ENCODE results near the gene NFYC. TPM values are rescaled to one million over a fixed set of nuclear protein-coding genes. Genes with fewer than 3 reads are reported as not detected.

Gene NFYC
- total RNA-seq, 1 experiment from 2014 or later, result 63.3 TPM

GRCh38 chr1:40648928-40649591, 42.4 kb upstream of the NFYC start:
- H3K4me1 ChIP-seq (ENCODE audit: control insufficient read depth in 1 of 2, insufficient read depth in 2 of 2, low read length in 2 of 2), result peaks cover 13 to 62% of the 10 kb centered on the region in 2 experiments
- H3K27ac ChIP-seq (ENCODE audit: low read depth, low read length), result no peak overlapping the region
- ChIA-PET RAD21 (ENCODE audit: low non-redundant PET in 1 of 2, low total read pairs in 2 of 2, uncharacterized antibody in 2 of 2, unreplicated experiment in 2 of 2) (no interaction called here), CTCF (interaction anchor here (1.6 kb wide), 1 partner anchor 20 kb away, joined by 3 read pairs; no protein-coding TSS in a partner anchor), POLR2A (no interaction called here)
- H3K79me2 ChIP-seq (ENCODE audit: insufficient read depth, low read length), result no peaks in the 10 kb centered on the region
- H4K20me1 ChIP-seq (ENCODE audit: insufficient read depth), result no peaks in the 10 kb centered on the region
- DNase-seq (ENCODE audit: low read depth, low spot score) (no peak), ATAC-seq (no peak)
- no peaks in the 10 kb centered on the region for H3K36me3 ChIP-seq (ENCODE audit: control insufficient read depth in 1 of 2, insufficient read depth in 2 of 2, low read length in 2 of 2)
- no peaks in the 10 kb centered on the region for H3K9me3 ChIP-seq (ENCODE audit: control insufficient read depth in 1 of 2, insufficient read depth in 1 of 2, low read depth in 1 of 2, low read length in 2 of 2)
- H3K4me3 ChIP-seq (replicated peaks in 1 of 2; ENCODE audit: low read depth in 1 of 2, low read length in 2 of 2), result no peak overlapping the region
- H3K9me2 ChIP-seq (ENCODE audit: insufficient read depth), result no peaks in the 10 kb centered on the region
- intact Hi-C loops (cut with micrococcal nuclease), result no loop called here
- H2AFZ ChIP-seq (ENCODE audit: low read depth, low read length, poor library complexity, severe bottlenecking), result no peak overlapping the region
- H3K9ac ChIP-seq (ENCODE audit: low read length), result no peak overlapping the region
- H3K4me2 ChIP-seq (ENCODE audit: low read length), result no peak overlapping the region
- no peaks in the 10 kb centered on the region for H3K27me3 ChIP-seq (ENCODE audit: insufficient read depth, low read length)
- BruUV-seq (replicated peaks), result no TSS peak
- TF ChIP-seq SRF (IDR thresholded peaks at IDR 0.05; ENCODE audit: low read depth), result no peak
- TF ChIP-seq CBX3 (IDR thresholded peaks at IDR 0.05; ENCODE audit: low read depth), result no peak
- TF ChIP-seq RAD21 (IDR thresholded peaks at IDR 0.05; ENCODE audit: low read depth), result no peak
- TF ChIP-seq FOSL1 (IDR thresholded peaks at IDR 0.05; ENCODE audit: low read depth), result no peak
- no peak for TF ChIP-seq REST (IDR thresholded peaks at IDR 0.05; ENCODE audit: low read depth)
- TF ChIP-seq EZH2 (IDR thresholded peaks at IDR 0.05), result no peak
- no peak for TF ChIP-seq TCF7L2 (IDR thresholded peaks at IDR 0.05; ENCODE audit: borderline replicate concordance, extremely low read depth, insufficient read depth, insufficient read length)
- TF ChIP-seq CTCF (IDR thresholded peaks at IDR 0.05 in 2 of 3, conservative IDR thresholded peaks at IDR 0.05 in 1 of 3; ENCODE audit: borderline replicate concordance in 1 of 3, insufficient read depth in 1 of 3, low read depth in 2 of 3, low read length in 2 of 3), result no peak
